ENCODE results near the gene CALML6.

Gene CALML6

DNA sequence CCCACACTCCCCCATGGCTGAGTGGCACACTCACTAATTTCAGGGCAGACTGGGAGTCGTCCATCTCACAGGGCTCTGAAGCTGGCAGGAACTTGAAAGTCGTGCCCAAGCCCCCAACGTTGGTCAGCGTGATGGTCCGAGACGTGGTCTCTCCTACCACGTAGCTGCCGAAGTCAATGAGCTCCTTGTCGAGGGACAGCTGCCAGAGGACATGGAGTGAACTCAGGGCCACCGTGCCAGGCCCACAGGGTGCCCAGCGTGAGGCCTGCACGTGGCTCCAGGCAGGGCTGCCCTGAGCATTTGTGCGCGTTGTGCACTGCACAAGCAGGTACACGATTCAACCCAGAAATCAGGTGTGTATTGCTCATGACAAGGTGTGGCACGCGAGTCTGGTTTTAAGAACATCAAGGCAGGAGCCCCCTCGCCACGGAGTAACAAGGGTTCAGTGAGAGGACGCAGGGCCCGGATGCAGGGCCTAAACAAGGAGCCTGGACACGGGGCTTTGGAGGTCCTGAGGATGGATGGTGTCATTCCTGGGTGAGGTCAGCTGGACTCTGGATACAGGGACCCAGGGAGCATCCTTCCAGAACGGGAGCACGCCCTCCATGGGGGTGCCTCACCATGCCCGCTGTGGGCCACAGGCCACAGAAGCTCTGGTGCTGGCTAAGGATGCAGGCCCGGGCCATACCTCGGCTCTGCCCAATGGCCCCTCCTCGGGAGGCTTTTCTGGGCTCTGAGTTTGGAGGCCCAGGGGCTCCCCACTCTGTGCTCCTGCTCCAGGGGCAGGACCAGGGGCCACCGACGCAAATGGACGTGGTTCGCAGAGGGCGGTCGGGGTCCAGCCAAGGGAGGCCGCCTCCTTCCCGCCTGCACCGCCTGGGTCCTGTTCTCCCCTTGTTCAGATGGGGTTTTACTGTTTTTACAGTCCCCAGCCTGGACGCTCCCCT is 41.8 kb downstream of the CALML6 start:
- Histone ChIP-seq H3K79me2 (ENCODE audit: insufficient read depth, low read length) (no peaks in the 10 kb centered on the region), H3K4me3 (ENCODE audit: low read depth, low read length, poor library complexity, severe bottlenecking) (no peak overlapping the region), H3K27me3 (ENCODE audit: insufficient read depth, low read length) (peaks cover 4% of the 10 kb centered on the region), H2AFZ (ENCODE audit: low read length) (no peak overlapping the region), H3K36me3 (ENCODE audit: insufficient read depth, low read length) (0 out of 2 replicates have a peak, but pooled peaks cover 3% of the 10 kb centered on the region), H3K9me2 (ENCODE audit: low read depth, low read length) (no peaks in the 10 kb centered on the region), H3K27ac (ENCODE audit: low read depth, low read length, poor library complexity, severe bottlenecking) (no peak overlapping the region), H4K20me1 (ENCODE audit: insufficient read depth, low read length) (no peaks in the 10 kb centered on the region), H3K4me1 (ENCODE audit: insufficient read depth, low read length, severe bottlenecking) (no peaks in the 10 kb centered on the region), H3K9ac (ENCODE audit: low read length) (no peak overlapping the region), H3K9me3 (ENCODE audit: low read length) (peaks cover 10% of the 10 kb centered on the region), H3K4me2 (ENCODE audit: low read length) (no peak overlapping the region), H3F3A (ENCODE audit: insufficient read depth, low read length) (no peaks in the 10 kb centered on the region)
- TF ChIP-seq, protein P1, sequence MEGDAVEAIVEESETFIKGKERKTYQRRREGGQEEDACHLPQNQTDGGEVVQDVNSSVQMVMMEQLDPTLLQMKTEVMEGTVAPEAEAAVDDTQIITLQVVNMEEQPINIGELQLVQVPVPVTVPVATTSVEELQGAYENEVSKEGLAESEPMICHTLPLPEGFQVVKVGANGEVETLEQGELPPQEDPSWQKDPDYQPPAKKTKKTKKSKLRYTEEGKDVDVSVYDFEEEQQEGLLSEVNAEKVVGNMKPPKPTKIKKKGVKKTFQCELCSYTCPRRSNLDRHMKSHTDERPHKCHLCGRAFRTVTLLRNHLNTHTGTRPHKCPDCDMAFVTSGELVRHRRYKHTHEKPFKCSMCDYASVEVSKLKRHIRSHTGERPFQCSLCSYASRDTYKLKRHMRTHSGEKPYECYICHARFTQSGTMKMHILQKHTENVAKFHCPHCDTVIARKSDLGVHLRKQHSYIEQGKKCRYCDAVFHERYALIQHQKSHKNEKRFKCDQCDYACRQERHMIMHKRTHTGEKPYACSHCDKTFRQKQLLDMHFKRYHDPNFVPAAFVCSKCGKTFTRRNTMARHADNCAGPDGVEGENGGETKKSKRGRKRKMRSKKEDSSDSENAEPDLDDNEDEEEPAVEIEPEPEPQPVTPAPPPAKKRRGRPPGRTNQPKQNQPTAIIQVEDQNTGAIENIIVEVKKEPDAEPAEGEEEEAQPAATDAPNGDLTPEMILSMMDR (IDR thresholded peaks at IDR 0.05; ENCODE audit: low read length): no peak
- TF ChIP-seq EZH2 (IDR thresholded peaks at IDR 0.05; ENCODE audit: borderline replicate concordance, low read length): no peak

DNA sequence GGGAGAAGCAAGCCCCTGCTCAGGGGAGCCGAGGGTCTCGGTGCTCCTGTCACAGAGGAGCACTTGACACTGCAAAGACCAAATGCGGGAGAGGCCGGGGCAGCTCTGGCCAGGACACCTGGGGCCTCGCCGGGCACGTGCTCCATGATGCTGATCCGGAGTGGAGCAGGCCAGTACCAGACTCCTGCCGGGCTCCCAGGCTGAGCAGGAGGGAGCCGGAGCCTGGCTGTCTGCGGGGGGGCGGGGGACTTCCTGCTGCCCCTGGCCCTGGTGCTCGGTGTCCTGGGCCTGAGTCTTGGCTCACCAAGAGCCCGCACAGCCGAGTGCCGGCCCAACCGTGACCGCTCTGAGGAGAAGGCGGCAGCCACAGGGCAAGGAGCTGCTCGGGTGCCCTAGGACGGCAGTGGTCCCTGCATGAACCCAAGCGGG is 42.5 kb downstream of the CALML6 start:
- no peak overlapping the region for H3K4me3 ChIP-seq (ENCODE audit: low read depth, low read length, poor library complexity, severe bottlenecking)
- no peak overlapping the region for H2AFZ ChIP-seq (ENCODE audit: low read length)
- H3K27ac ChIP-seq (ENCODE audit: low read depth, low read length, poor library complexity, severe bottlenecking): no peak overlapping the region

DNA sequence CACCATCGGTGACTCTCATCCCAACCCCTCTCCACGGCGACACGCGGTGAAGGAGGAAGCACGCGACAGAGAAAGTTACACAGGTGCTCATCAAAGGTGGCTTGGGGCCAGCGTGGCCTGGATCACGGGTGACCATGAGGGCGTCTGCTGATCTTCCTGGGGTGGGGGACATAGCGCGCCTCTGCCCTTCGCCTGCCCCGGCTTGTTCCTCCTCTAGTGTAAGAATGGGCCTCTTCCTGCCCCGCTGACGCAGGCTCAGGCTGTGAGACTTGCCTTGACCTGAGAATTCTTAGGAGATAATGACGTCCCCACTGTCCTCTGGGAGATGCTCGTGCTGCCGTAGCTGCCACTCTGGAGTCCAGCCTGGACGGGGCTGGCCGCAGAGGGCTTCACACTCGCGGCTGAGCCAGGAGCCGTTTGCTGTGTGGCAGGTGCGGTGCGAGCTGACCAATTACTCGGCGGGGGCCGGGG is 43.0 kb downstream of the CALML6 start:
- H3K4me3 ChIP-seq (ENCODE audit: low read depth, low read length, poor library complexity, severe bottlenecking): no peak overlapping the region
- H3K36me3 ChIP-seq (ENCODE audit: insufficient read depth, low read length): 0 out of 2 replicates have a peak, but pooled peaks cover 3% of the 10 kb centered on the region
- H3K27ac ChIP-seq (ENCODE audit: low read depth, low read length, poor library complexity, severe bottlenecking): no peak overlapping the region
- H3K27me3 ChIP-seq (ENCODE audit: insufficient read depth, low read length): peaks cover 4% of the 10 kb centered on the region; the same call in 1 of the 2 replicates
- H3K4me2 ChIP-seq (ENCODE audit: low read length): no peak overlapping the region
- H3K9me3 ChIP-seq (ENCODE audit: low read length): peaks cover 10% of the 10 kb centered on the region
- no peaks in the 10 kb centered on the region for H3F3A ChIP-seq (ENCODE audit: insufficient read depth, low read length)
- no peak overlapping the region for H3K9ac ChIP-seq (ENCODE audit: low read length)
- no peaks in the 10 kb centered on the region for H4K20me1 ChIP-seq (ENCODE audit: insufficient read depth, low read length)
- H2AFZ ChIP-seq (ENCODE audit: low read length): no peak overlapping the region
- H3K4me1 ChIP-seq (ENCODE audit: insufficient read depth, low read length, severe bottlenecking): no peaks in the 10 kb centered on the region
- TF ChIP-seq, protein P1 (IDR thresholded peaks at IDR 0.05; ENCODE audit: low read length): no peak
- TF ChIP-seq EZH2 (IDR thresholded peaks at IDR 0.05; ENCODE audit: borderline replicate concordance, low read length): no peak
- no peaks in the 10 kb centered on the region for H3K9me2 ChIP-seq (ENCODE audit: low read depth, low read length)
- no peaks in the 10 kb centered on the region for H3K79me2 ChIP-seq (ENCODE audit: insufficient read depth, low read length)

More for the DNA sequence above, 42.5 kb downstream of the CALML6 start:
- Histone ChIP-seq H3K79me2 (ENCODE audit: insufficient read depth, low read length) (no peaks in the 10 kb centered on the region), H3K27me3 (ENCODE audit: insufficient read depth, low read length) (peaks cover 4% of the 10 kb centered on the region; the same call in 1 of the 2 replicates), H3K9me3 (ENCODE audit: low read length) (peaks cover 10% of the 10 kb centered on the region), H3F3A (ENCODE audit: insufficient read depth, low read length) (no peaks in the 10 kb centered on the region), H3K4me1 (ENCODE audit: insufficient read depth, low read length, severe bottlenecking) (no peaks in the 10 kb centered on the region), H3K36me3 (ENCODE audit: insufficient read depth, low read length) (0 out of 2 replicates have a peak, but pooled peaks cover 3% of the 10 kb centered on the region), H3K9me2 (ENCODE audit: low read depth, low read length) (no peaks in the 10 kb centered on the region), H3K9ac (ENCODE audit: low read length) (no peak overlapping the region), H4K20me1 (ENCODE audit: insufficient read depth, low read length) (no peaks in the 10 kb centered on the region), H3K4me2 (ENCODE audit: low read length) (no peak overlapping the region)
- no peak for TF ChIP-seq EZH2 (IDR thresholded peaks at IDR 0.05; ENCODE audit: borderline replicate concordance, low read length)
- TF ChIP-seq, protein P1 (IDR thresholded peaks at IDR 0.05; ENCODE audit: low read length): no peak

All from OCI-LY1 (cell line).